Thyroid gland (tissue), 4 donors: ENCODE measurements around the gene NCAPH2. TPM values are rescaled to one million over a fixed set of nuclear protein-coding genes. Genes with fewer than 3 reads are reported as not detected.

ENCODE experiments used
- DNase-seq, 2 donors: peaks; one replicate each; pipeline ENCODE4 v3.0.0-alpha.2; 2019
- H3K27ac ChIP-seq, 3 donors: fragments of 200-600 bp; sonication (generic); 1 replicate in 2 of 3; 2 replicates in 1 of 3; pipeline ENCODE4 v1.5.1; 2016 to 2019; ENCODE audit warnings: mild to moderate bottlenecking in 1 of 3, moderate library complexity in 1 of 3
- H3K27me3 ChIP-seq: fragments of 200-600 bp; sonication (generic); one replicate; pipeline ENCODE4 v1.5.1; 2019
- H3K36me3 ChIP-seq, 2 donors: fragments of 200-600 bp; sonication (generic); one replicate each; pipeline ENCODE4 v1.5.1; 2016 to 2019
- H3K4me1 ChIP-seq, 2 donors: fragments of 200-600 bp; sonication (generic); one replicate each; pipeline ENCODE4 v1.5.1; 2017 to 2019
- H3K4me3 ChIP-seq, 3 donors: fragments of 200-600 bp; sonication (generic); replicated peaks in 1 of 3; 1 replicate in 2 of 3; 2 replicates in 1 of 3; pipeline ENCODE4 v1.5.1; 2016; ENCODE audit warnings: mild to moderate bottlenecking in 1 of 3
- H3K9me3 ChIP-seq: fragments of 200-600 bp; sonication (generic); one replicate; pipeline ENCODE4 v1.5.1; 2017
- POLR2A ChIP-seq, 2 donors: fragments of 450-650 bp; IDR thresholded peaks; one replicate each; pipeline ENCODE4 v1.6.1; 2017; ENCODE audit warnings: antibody characterized with exemption in 2 of 2, mild to moderate bottlenecking in 2 of 2, moderate library complexity in 1 of 2
- WGBS, 2 donors: methylation state at CpG; one replicate each; pipeline ENCODE4 v1.1.5; 2017; 5-methylcytosine and 5-hydroxymethylcytosine counted together
- intact Hi-C: fragments of 100-400 bp; cut with DNase I; formaldehyde crosslinking; loops from one replicate; pipeline ENCODE4 v1.15.1; 2023
- total RNA-seq, 4 donors: library from RNA; depleted of rRNA; stranded (reverse); fragments of >200 nt; gene quantifications; one replicate each; pipeline ENCODE4 v1.2.3, GENCODE V29; 2016
- TF ChIP-seq, protein P1 (sequence below), 6 experiments: fragments of 200-600 bp in 3 of 6; fragments of 450-650 bp in 3 of 6; sonication (generic) in 3 of 6; IDR thresholded peaks; one replicate each; pipeline ENCODE4 v1.5.1; 2016 to 2019; ENCODE audit warnings: antibody characterized with exemption in 6 of 6, mild to moderate bottlenecking in 2 of 6, inconsistent platforms in 1 of 6, moderate library complexity in 1 of 6

Gene NCAPH2
- total RNA-seq, 4 donors from 2014 or later, result 39.6 to 47.5 (median 43.1) TPM

DNA sequence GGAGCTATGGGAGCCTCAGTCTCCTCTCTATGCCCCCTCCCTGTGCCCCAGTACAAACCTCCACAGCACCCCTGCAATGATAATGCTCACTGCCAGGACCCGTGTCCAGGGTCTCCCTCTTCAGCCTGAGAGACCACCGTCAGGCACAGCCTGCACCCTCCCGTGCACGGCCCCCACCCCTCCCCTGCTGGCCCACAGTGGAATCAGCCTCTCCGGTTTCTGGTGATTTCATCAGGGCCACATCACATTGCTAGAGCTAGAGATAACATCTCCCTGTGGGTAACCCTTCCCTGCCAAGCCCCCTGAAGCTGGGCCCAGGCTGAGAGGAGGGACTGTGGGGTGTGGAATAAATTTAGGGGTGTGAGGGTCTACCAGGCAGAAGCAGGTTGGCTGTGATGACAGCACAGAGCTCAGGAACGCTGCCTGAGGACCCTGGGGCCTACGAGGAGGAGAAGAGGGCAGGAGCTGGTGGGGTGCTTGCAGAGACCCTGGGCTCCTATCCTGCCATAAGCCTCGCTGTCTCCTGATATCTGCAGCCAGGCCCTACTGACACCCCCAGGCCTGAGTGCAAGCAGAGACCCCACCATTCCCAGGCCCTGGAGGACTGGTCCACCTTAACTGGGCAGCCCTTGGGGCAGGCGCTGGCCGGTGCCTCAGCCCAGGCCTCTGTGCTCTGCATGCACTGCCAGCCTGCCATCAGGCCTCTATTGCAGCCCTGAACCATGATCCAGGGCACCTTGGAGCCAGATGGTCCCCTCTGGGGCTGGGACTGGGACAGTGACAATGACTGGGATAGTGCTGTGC, 37.7 kb downstream of the NCAPH2 start, which contains the start of gene KLHDC7B:
KLHDC7B (plus strand) TSS at position 378 of the 804 bp plus-strand sequence; CDS start at position 723, 345 bp downstream.
- intact Hi-C loops, result no loop called here
- Histone ChIP-seq H3K36me3 (no peaks in the 10 kb centered on the region), H3K27me3 (no peaks in the 10 kb centered on the region), H3K27ac (peak within 1 kb of the TSS in 2 of 3 donors; percentile 14 to 76), H3K4me1 (peaks cover 9 to 37% of the 10 kb centered on the region in 2 donors), H3K4me3 (no peak within 1 kb of the TSS), H3K9me3 (no peaks in the 10 kb centered on the region)
- 76 to 77% methylated on average over 7 to 10 of the region's 10 CpGs for WGBS, 2 donors
- TF ChIP-seq, protein P1, sequence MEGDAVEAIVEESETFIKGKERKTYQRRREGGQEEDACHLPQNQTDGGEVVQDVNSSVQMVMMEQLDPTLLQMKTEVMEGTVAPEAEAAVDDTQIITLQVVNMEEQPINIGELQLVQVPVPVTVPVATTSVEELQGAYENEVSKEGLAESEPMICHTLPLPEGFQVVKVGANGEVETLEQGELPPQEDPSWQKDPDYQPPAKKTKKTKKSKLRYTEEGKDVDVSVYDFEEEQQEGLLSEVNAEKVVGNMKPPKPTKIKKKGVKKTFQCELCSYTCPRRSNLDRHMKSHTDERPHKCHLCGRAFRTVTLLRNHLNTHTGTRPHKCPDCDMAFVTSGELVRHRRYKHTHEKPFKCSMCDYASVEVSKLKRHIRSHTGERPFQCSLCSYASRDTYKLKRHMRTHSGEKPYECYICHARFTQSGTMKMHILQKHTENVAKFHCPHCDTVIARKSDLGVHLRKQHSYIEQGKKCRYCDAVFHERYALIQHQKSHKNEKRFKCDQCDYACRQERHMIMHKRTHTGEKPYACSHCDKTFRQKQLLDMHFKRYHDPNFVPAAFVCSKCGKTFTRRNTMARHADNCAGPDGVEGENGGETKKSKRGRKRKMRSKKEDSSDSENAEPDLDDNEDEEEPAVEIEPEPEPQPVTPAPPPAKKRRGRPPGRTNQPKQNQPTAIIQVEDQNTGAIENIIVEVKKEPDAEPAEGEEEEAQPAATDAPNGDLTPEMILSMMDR (IDR thresholded peaks at IDR 0.05), result no peak
- TF ChIP-seq POLR2A (IDR thresholded peaks at IDR 0.05), result no peak
- no peak for DNase-seq

DNA sequence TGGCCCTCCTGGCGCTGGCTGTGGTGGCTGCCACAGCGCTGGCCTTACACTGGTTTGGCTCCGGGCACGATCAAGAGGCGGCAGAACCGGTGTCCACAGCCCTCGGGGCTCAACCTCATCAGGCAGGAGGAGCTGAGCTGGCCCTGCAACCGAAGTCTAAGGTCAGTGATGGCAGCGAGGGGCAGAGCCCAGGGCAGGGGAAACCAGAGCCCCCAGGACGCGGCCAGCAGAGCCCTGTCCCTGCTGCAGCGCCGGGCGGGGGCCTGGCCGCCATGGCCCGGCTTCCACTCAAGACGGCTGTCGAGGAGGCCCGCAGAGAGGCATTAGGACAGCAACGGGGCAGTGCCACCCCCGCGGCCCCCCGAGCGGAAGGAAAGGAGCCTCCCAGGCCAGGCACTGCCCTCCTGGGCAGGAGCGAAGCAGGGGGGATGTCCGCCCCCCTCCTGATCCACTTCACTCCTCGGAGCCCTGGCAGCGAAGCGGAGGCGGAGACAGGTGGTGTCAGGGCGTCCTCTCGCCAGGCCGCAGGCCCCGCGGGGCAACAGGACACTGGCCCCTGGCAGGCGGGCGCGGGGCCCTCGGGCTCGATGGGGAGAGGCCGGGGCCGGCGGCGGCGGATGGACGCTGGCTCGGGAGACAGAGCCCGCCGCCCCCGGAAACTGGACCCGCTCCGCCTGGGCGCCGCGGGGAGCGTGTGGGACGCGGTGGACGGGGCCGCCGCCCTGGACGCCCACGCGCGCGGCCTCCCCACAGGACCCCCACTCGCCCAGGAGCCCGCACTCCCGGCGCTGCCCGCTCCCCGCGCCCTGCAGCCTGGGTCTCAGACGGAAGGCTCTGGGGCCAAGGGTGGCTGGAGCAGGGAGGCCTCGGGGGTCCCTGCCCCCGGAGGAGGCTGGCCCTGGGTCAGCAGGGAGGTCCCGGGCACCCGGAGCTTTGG, 38.6 kb downstream of the NCAPH2 start:
- WGBS, 2 donors, result 50 to 87% methylated on average over 6 to 12 of the region's 78 CpGs
- no peak for DNase-seq
- intact Hi-C loops, result no loop called here
- no peak for TF ChIP-seq POLR2A (IDR thresholded peaks at IDR 0.05)
- TF ChIP-seq, protein P1 (IDR thresholded peaks at IDR 0.05), result no peak
- Histone ChIP-seq H3K9me3 (no peaks in the 10 kb centered on the region), H3K4me1 (peaks cover 9 to 28% of the 10 kb centered on the region in 2 donors), H3K36me3 (no peaks in the 10 kb centered on the region), H3K4me3 (no peak overlapping the region), H3K27me3 (no peaks in the 10 kb centered on the region), H3K27ac (no peak overlapping the region)

DNA sequence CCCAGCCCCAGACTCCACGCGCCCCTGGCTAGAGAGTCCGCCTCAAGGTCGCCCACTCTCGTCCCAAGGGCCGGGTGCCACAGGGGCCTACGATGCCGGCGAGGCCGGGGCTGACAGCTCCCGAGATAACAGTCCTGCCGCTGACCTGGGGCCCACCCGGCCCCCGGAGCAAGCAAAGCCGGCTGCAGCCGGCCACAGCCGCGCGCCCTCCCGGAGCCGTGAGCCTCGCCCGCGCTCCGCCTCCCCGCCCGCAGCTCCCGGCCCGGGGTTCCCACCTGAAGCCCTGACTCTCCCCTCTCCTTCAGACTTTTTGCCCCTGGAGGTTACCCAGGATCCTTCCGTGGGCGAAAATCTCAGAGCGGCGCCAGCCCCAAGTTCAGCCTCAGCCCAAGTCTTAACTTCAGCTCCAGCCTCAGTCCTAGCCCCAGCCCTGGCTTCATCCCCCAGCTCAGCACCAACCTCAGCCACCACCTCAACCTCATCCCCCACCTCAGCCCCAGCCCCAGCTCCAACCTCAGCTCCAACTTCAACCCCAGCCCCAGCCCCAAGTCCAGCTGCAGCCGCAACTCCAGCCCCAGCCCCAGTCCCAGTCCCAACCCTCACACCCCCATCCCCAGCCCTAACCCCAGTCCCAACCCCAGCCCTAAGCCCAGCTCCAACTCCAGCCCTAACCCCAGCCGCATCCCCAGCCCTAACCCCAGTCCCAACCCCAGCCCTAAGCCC, 39.4 kb downstream of the NCAPH2 start:
- H3K4me1 ChIP-seq, result peaks cover 9 to 24% of the 10 kb centered on the region in 2 donors
- no peak overlapping the region for H3K27ac ChIP-seq
- H3K4me3 ChIP-seq, result no peak overlapping the region

DNA sequence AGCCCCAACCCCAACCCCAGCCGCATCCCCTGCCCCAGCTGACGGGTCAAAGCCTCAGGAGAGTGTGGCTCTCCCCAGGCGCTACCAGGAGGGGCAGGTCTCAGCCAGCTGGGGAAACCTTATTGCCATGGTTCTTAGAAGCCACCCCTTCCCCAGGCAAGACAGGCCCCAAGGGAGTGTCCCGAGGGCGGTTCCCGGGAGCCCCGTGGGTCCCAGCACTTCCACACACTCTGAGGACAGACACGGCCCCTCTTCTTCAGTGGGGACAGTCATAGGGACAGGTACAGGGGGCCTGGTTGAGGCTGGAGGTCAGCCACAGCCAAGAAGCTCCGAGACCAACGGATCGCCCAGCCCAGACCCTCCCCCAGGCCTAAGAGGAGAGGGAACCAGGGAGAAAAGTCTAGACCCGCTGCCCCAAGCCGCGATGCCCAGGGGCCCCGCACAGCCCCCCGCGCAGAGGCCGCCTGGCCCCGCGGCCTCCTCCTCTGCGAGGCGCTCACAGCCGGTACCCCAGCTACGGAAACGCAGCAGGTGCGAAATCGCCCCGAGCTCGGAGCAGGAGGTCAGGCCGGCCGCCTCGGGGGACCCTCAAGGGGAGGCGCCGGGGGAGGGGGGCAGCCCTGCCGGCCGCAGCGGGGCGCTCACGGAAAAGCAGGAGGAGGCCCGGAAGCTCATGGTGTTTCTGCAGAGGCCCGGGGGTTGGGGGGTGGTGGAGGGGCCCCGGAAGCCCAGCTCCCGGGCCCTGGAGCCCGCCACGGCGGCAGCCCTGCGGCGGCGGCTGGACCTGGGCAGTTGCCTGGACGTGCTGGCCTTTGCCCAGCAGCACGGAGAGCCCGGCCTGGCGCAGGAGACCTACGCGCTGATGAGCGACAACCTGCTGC, 40.3 kb downstream of the NCAPH2 start:
- peak; percentile 39 to 45 for DNase-seq
- Histone ChIP-seq H3K9me3 (no peaks in the 10 kb centered on the region), H3K27me3 (no peaks in the 10 kb centered on the region), H3K4me3 (peak overlapping the region in 1 of 3 donors; percentile 9), H3K27ac (no peak overlapping the region), H3K4me1 (peaks cover 9 to 24% of the 10 kb centered on the region in 2 donors), H3K36me3 (no peaks in the 10 kb centered on the region)
- intact Hi-C loops, result no loop called here
- WGBS, 2 donors, result 10% methylated on average over 5 of the region's 56 CpGs; no CpG with 5 or more reads in 1 of the 2 donors
- TF ChIP-seq POLR2A (IDR thresholded peaks at IDR 0.05), result no peak
- TF ChIP-seq, protein P1 (IDR thresholded peaks at IDR 0.05), result no peak

More for the DNA sequence above, 39.4 kb downstream of the NCAPH2 start:
- no peak for DNase-seq
- Histone ChIP-seq H3K27me3 (no peaks in the 10 kb centered on the region), H3K36me3 (no peaks in the 10 kb centered on the region), H3K9me3 (no peaks in the 10 kb centered on the region)
- no peak for TF ChIP-seq POLR2A (IDR thresholded peaks at IDR 0.05)
- TF ChIP-seq, protein P1 (IDR thresholded peaks at IDR 0.05), result no peak
- intact Hi-C loops, result no loop called here
- 32 to 50% methylated on average over 5 to 17 of the region's 35 CpGs for WGBS, 2 donors
